HFF-Myc (cell line): Measurements from ENCODE around the gene AFF3.

Source experiments
- DNase-seq: peaks from one replicate; pipeline ENCODE4 v3.0.0-alpha.2; 2011; ENCODE audit warnings: low read depth; ENCODE audit errors: extremely low read depth
- H3K4me3 ChIP-seq: replicated peaks from 2 replicates; pipeline ENCODE4 v1.5.1; 2011; ENCODE audit warnings: low read depth, mild to moderate bottlenecking, control low read depth, low read length
- TF ChIP-seq, protein P1 (sequence below): IDR thresholded peaks from 2 replicates; pipeline ENCODE4 v1.5.1; 2012; ENCODE audit warnings: mild to moderate bottlenecking, low read depth, low read length, control low read depth; ENCODE audit errors: missing control alignments

AFF3 gene

DNA sequence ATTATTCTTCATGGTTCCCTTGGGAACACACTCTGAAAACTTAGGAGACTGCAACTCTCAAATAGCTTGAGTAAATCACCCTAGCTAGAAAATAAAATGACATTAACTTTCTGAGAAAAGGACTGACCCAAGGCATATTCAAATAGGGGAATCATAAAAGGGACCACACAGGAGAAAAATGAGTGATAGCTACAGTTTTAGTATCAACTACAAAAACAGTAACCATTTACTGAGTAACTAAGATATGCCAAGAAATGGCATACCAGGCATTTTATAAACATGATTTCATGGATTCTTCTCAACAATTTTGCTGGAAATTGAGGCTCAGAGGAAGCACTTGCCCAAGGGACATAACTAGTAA, 84.5 kb downstream of the AFF3 start:
- no peak overlapping the region for H3K4me3 ChIP-seq
- TF ChIP-seq, protein P1, sequence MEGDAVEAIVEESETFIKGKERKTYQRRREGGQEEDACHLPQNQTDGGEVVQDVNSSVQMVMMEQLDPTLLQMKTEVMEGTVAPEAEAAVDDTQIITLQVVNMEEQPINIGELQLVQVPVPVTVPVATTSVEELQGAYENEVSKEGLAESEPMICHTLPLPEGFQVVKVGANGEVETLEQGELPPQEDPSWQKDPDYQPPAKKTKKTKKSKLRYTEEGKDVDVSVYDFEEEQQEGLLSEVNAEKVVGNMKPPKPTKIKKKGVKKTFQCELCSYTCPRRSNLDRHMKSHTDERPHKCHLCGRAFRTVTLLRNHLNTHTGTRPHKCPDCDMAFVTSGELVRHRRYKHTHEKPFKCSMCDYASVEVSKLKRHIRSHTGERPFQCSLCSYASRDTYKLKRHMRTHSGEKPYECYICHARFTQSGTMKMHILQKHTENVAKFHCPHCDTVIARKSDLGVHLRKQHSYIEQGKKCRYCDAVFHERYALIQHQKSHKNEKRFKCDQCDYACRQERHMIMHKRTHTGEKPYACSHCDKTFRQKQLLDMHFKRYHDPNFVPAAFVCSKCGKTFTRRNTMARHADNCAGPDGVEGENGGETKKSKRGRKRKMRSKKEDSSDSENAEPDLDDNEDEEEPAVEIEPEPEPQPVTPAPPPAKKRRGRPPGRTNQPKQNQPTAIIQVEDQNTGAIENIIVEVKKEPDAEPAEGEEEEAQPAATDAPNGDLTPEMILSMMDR: no peak
- DNase-seq: no peak

DNA sequence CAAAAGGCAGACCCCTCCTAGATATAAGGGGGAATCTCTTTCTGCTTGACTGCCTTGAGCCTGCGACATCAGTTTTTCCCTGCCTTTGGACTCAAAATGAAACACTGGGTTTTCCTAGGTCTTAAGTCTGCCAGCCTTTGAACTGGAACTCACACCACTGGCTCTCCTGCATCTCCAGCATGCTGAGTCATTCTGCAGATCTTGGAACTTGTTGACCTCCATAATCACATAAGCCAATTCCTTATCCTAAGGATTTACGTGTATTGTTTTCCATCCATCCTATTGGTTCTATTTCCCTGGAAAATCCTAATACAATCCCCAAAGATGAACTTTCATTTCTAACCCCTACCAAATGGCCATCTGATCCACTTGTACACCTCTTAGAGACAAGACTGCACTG, 88.0 kb downstream of the AFF3 start:
- no peak for DNase-seq
- TF ChIP-seq, protein P1: no peak
- H3K4me3 ChIP-seq: no peak overlapping the region

DNA sequence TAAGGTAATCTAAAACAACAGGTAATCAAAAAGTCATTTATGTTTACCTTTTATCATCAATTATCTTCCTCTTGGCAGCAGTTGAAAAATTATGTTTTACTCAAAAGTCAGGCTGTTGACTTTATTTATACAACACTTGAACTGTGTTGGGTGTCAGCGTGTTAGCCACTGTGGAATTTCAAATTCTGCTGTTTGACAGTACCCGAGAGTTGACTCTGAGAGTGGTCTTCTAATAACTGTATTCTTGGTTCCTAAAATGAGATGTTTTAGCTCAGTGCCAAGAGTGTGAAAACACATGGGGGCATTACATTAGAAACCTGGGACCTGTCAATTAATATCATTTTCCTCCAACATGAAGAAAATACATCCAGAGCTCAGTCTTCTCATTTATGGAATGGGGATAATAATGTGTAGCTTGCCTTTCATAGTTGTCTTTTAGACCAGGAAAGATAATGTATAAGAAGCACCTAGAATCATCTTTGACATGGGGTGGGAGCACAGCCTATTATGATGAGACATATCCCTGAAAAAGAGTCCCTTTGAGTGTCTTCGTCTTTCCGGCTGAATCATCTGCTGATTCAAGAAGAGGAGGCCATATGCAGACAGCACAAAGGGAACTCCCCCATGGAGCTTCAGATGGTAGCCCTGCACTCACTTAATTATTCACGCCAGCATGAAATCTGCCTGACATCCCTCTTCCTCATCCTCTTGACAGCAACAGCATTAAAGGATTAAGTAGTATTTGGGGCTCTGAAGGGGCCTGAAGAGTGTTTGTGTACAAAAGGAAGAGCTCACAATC, 89.1 kb downstream of the AFF3 start:
- no peak for DNase-seq
- TF ChIP-seq, protein P1: no peak
- no peak overlapping the region for H3K4me3 ChIP-seq

DNA sequence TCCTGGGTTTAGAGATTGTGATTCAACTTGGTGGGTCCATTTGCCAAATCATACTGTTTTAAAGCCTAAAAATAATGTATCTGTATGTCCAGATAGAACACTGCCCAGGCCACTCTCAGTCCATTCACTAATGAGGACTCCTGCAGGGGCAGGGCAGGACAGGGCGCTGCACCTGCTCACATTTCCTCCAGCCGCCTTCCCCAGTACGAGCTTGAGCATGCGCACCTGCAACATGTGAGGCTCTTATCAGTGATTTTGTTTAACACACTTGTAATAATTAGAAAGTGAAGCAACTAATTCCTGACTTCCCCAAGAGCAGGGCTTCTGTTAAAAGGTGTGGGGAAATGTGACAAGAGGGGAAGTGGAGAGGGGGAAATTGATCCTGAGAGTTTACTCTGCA, 89.7 kb downstream of the AFF3 start:
- DNase-seq: no peak
- TF ChIP-seq, protein P1: no peak
- no peak overlapping the region for H3K4me3 ChIP-seq

DNA sequence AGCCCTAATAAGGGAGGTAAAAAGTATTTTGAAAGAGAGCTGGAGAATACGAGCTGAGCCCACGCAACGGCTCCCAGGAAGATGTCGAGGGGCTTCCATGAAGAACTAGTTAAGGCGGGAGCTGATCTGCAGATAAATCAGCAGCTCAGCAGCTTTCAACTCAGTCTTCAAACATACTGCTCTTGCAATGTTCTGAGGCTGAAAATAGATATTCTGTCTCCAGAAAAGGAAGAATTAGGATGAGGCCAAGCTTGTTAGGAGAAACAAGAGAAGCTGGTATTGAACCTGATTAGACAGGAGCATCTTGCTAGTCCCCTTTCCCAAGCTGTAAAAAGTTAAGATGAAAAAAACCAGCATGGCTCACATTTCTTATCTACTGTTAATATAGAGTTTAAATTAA, 91.1 kb downstream of the AFF3 start:
- no peak for DNase-seq
- TF ChIP-seq, protein P1: no peak

DNA sequence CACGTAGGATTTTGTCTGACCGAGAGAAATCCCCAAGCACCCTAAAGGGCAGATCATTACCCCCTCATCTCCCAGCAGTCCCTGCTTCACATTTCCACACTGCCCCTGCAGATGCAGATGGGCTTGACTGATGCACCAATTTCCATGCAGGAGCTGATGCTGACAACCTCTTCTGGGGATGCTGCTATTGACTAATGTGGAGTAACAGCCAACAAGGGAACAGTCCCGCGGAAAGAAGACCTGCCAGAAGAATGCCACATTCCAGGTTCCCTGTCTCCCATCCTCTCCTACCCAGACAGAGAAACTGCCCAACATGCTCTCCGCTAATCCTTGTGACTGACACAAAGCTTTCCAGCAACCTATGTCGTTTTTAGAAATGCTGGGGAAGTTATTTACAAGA, 91.7 kb downstream of the AFF3 start:
- no peak overlapping the region for H3K4me3 ChIP-seq
- TF ChIP-seq, protein P1: no peak
- no peak for DNase-seq

More for the DNA sequence above, 91.1 kb downstream of the AFF3 start:
- H3K4me3 ChIP-seq: no peak overlapping the region
